Dedifferentiated amniotic fluid mesenchymal stem cell (primary cell): ENCODE measurements around the gene TEDC2.
"Not testable (repeated sequence)": the region's sequence is repeated elsewhere in the genome, so short reads cannot be mapped to it uniquely, and the experiment has no call there.

ENCODE experiments used
- DNase-seq: peaks from one replicate; pipeline ENCODE4 v3.0.0-alpha.2; 2016; ENCODE audit errors: extremely low spot score

TEDC2 gene

GRCh38 chr16:2476345-2476720, 16.4 kb downstream of the TEDC2 start:
- DNase-seq, result no peak

- DNase-seq, result no peak
Measured at GRCh38 chr16:2476741-2477140, 16.8 kb downstream of the TEDC2 start.

- DNase-seq, result no peak
Measured at GRCh38 chr16:2477327-2477726, 17.4 kb downstream of the TEDC2 start.

- no peak for DNase-seq
Measured at GRCh38 chr16:2478279-2478678, 18.4 kb downstream of the TEDC2 start.

- not testable (repeated sequence) for DNase-seq
Measured at GRCh38 chr16:2479996-2480395, 20.1 kb downstream of the TEDC2 start.

GRCh38 chr16:2480948-2481347, 21.0 kb downstream of the TEDC2 start:
- DNase-seq, result no peak

- no peak for DNase-seq
Measured at GRCh38 chr16:2481676-2482075, 21.8 kb downstream of the TEDC2 start.

GRCh38 chr16:2482249-2482648, 22.3 kb downstream of the TEDC2 start:
- DNase-seq, result no peak

GRCh38 chr16:2482708-2483534, 23.0 kb downstream of the TEDC2 start:
- DNase-seq, result peak; percentile 29

GRCh38 chr16:2483939-2484897, 24.3 kb downstream of the TEDC2 start:
- DNase-seq, result no peak

GRCh38 chr16:2484898-2485508, 25.1 kb downstream of the TEDC2 start:
- no peak for DNase-seq

GRCh38 chr16:2485811-2486507, 26.1 kb downstream of the TEDC2 start:
- DNase-seq, result no peak

GRCh38 chr16:2486645-2487516, 27.0 kb downstream of the TEDC2 start:
- DNase-seq, result no peak

- no peak for DNase-seq
Measured at GRCh38 chr16:2487517-2487842, 27.6 kb downstream of the TEDC2 start.

- DNase-seq, result no peak
Measured at GRCh38 chr16:2487903-2488531, 28.1 kb downstream of the TEDC2 start.

- DNase-seq, result no peak
Measured at GRCh38 chr16:2489581-2489980, 29.7 kb downstream of the TEDC2 start.

- no peak for DNase-seq
Measured at GRCh38 chr16:2490190-2491105, 30.5 kb downstream of the TEDC2 start.

GRCh38 chr16:2492292-2492691, 32.4 kb downstream of the TEDC2 start:
- no peak for DNase-seq

- no peak for DNase-seq
Measured at GRCh38 chr16:2493605-2494004, 33.7 kb downstream of the TEDC2 start.
